NCI-H510A (cell line): ENCODE data around the gene FCHO1.
"Not testable (repeated sequence)": the region's sequence is repeated elsewhere in the genome, so short reads cannot be mapped to it uniquely, and the experiment has no call there.

ENCODE experiments used
- DNase-seq: peaks from one replicate; lab custom pipeline; 2025; lab: John Stamatoyannopoulos, UW

Gene FCHO1

GRCh38 chr19:17795495-17795856 is 44.2 kb downstream of the FCHO1 start:
- no peak for DNase-seq

- DNase-seq, result no peak
These were observed 44.9 kb downstream of the FCHO1 start for GRCh38 chr19:17796013-17796837.

- no peak for DNase-seq
These were observed 45.7 kb downstream of the FCHO1 start for GRCh38 chr19:17796838-17797423.

GRCh38 chr19:17797424-17798201 is 46.3 kb downstream of the FCHO1 start:
- no peak for DNase-seq

GRCh38 chr19:17798599-17798998 is 47.3 kb downstream of the FCHO1 start:
- not testable (repeated sequence) for DNase-seq

- no peak for DNase-seq
These were observed 51.0 kb downstream of the FCHO1 start for GRCh38 chr19:17802137-17802858.

- DNase-seq, result no peak
These were observed 52.1 kb downstream of the FCHO1 start for GRCh38 chr19:17803264-17803896.

- DNase-seq, result no peak
These were observed 54.1 kb downstream of the FCHO1 start for GRCh38 chr19:17805427-17805826.

- DNase-seq, result no peak
These were observed 55.7 kb downstream of the FCHO1 start for GRCh38 chr19:17806945-17807344.

GRCh38 chr19:17807731-17808316 is 56.5 kb downstream of the FCHO1 start:
- no peak for DNase-seq

- DNase-seq, result no peak
These were observed 59.8 kb downstream of the FCHO1 start for GRCh38 chr19:17811103-17811502.

GRCh38 chr19:17811681-17812080 is 60.4 kb downstream of the FCHO1 start:
- DNase-seq, result no peak

GRCh38 chr19:17812099-17812498 is 60.8 kb downstream of the FCHO1 start:
- DNase-seq, result no peak

GRCh38 chr19:17817668-17818363 is 66.5 kb downstream of the FCHO1 start:
- DNase-seq, result no peak

- no peak for DNase-seq
These were observed 69.9 kb downstream of the FCHO1 start, which contains the start of gene INSL3 for GRCh38 chr19:17821190-17821589. INSL3 (minus strand) TSS chr19:17821519; CDS start chr19:17821506, 13 bp downstream.

- DNase-seq, result no peak
These were observed 73.1 kb downstream of the FCHO1 start for GRCh38 chr19:17824339-17824738.

GRCh38 chr19:17826508-17827056 is 75.3 kb downstream of the FCHO1 start:
- DNase-seq, result no peak

GRCh38 chr19:17829855-17830566 is 78.7 kb downstream of the FCHO1 start:
- no peak for DNase-seq

- no peak for DNase-seq
These were observed 79.5 kb downstream of the FCHO1 start for GRCh38 chr19:17830567-17831418.
